Activated CD8-positive, alpha-beta T cell treated with anti-CD3 and anti-CD28 coated beads, Interleukin-2, amount 10 ng/mL, durations not matched to agents 7 days and 5 days (primary cell): Measurements from ENCODE around the gene VWA7. TPM values are rescaled to one million over a fixed set of nuclear protein-coding genes. Genes with fewer than 3 reads are reported as not detected.

Experiments used
- ATAC-seq: fragments of 150-1000 bp; cut with Tn5 transposase; one replicate; pipeline ENCODE4 v1.10.0; 2021; ENCODE audit warnings: moderate library complexity
- CTCF ChIA-PET: fragments of 350-600 bp; sonication (Branson Sonifier 250); formaldehyde crosslinking; loops from one replicate; lab custom pipeline; 2021; ENCODE audit warnings: antibody characterized with exemption; lab: Charles Lee
- POLR2A ChIA-PET: fragments of 350-600 bp; sonication (Branson Sonifier 250); formaldehyde crosslinking; loops from one replicate; lab custom pipeline; 2021; ENCODE audit warnings: antibody characterized with exemption; lab: Charles Lee
- DNase-seq: peaks from one replicate; pipeline ENCODE4 v3.0.0-alpha.2; 2020
- H3K27ac Mint-ChIP-seq: one replicate; pipeline ENCODE4 v1.8.0; 2021; ENCODE audit warnings: mild to moderate bottlenecking, mixed read lengths
- H3K27me3 Mint-ChIP-seq: one replicate; pipeline ENCODE4 v1.8.0; 2021; ENCODE audit warnings: low read depth, mixed read lengths
- H3K36me3 Mint-ChIP-seq: one replicate; pipeline ENCODE4 v1.8.0; 2021; ENCODE audit warnings: low read depth, mixed read lengths
- H3K4me1 Mint-ChIP-seq: one replicate; pipeline ENCODE4 v1.8.0; 2021; ENCODE audit warnings: low read depth, mixed read lengths
- H3K4me3 Mint-ChIP-seq: one replicate; pipeline ENCODE4 v1.8.0; 2021; ENCODE audit warnings: mild to moderate bottlenecking, mixed read lengths
- H3K9me3 Mint-ChIP-seq: one replicate; pipeline ENCODE4 v1.8.0; 2022; ENCODE audit warnings: mixed read lengths; ENCODE audit not compliant: insufficient read depth
- total RNA-seq, 2 experiments: library from RNA; stranded (reverse); gene quantifications; one replicate each; pipeline ENCODE4 v1.2.3, GENCODE V29; 2021

VWA7 gene
- total RNA-seq, 2 experiments from 2014 or later = 6.4 to 6.6 TPM

DNA sequence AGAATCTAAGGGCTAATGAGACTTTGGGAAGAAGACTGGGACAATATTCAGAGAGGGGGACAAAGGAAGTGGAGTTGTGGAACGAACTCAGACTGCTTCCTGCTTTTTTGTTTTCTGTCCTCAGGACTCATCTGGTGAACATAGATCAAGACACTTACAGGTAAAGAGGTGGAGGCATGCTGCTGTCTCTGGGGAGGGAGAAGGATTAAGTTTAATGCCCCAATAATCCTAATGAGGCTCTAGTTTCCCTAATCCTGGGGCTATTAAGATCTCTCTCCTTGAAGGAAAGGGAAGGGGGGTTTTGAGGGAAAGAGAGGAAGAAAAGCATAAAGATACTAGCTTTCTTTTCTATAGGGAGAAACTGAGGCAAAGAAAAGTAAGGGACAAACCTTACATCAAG, 32.7 kb downstream of the VWA7 start:
- Mint-ChIP-seq H3K27ac (no peak overlapping the region), H3K9me3 (no peaks in the 10 kb centered on the region), H3K4me3 (no peak overlapping the region), H3K27me3 (no peaks in the 10 kb centered on the region), H3K36me3 (peaks cover 44% of the 10 kb centered on the region), H3K4me1 (peaks cover 27% of the 10 kb centered on the region)
- ChIA-PET CTCF (no interaction called here), POLR2A (interaction anchor here (1.1 kb wide), 1 partner anchor 52 kb away, joined by 3 read pairs; no protein-coding TSS in a partner anchor)
- ATAC-seq (no peak), DNase-seq (no peak)

DNA sequence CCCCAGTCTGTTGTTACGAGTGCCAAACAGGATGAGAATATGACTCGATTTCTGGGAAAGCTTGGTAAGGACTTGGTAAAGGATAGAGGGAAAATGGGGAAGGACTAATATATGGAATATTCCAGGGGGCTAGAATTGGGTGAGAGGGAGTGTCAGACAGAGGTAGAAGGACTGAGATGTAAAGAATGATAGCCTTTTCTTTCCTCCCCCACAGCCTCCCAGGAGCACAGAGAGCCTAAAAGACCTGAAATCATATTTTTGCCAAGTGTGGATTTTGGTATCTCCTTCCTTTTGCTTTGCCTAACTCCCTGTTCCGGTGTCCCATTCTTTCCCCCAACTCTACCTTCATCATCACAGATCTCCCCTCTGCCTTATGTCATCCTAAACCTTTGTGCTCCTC, 34.2 kb downstream of the VWA7 start:
- POLR2A ChIA-PET = no interaction called here
- Mint-ChIP-seq H3K4me1 (peaks cover 42% of the 10 kb centered on the region), H3K4me3 (no peak overlapping the region), H3K27me3 (no peaks in the 10 kb centered on the region), H3K36me3 (peaks cover 41% of the 10 kb centered on the region), H3K27ac (peak overlapping the region; percentile 16), H3K9me3 (no peaks in the 10 kb centered on the region)
- DNase-seq (no peak), ATAC-seq (no peak)
- CTCF ChIA-PET = interaction anchor here (9.7 kb wide), 1 partner anchor 26 kb away, joined by 118 read pairs; no protein-coding TSS in a partner anchor

DNA sequence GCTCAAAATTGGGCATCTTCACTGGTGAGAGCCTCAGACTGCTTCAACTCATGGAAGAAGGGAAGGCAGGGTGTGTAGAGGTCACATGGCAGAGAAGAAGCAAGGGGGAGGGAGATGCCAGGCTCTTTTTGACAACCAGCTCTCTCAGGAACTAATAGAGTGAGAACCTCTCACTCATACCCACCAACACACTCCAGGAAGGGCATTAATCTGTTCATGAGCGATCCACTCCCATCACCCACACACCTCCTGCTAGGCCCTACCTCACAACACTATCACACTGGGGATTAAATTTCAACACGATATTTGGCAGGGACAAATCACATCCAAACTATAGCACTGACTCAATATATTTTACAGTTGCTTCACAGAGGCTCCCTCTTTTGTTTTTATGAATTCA, 35.3 kb downstream of the VWA7 start:
- no peaks in the 10 kb centered on the region for H3K9me3 Mint-ChIP-seq
- no peak for DNase-seq
- H3K27ac Mint-ChIP-seq = peak overlapping the region; percentile 96
- peaks cover 35% of the 10 kb centered on the region for H3K36me3 Mint-ChIP-seq
- ChIA-PET POLR2A (interaction anchor here (0.6 to 5.0 kb wide), 4 partner anchors 9 to 147 kb away, joined by 3 to 42 read pairs (median 11); partner anchors contain the start of genes CSNK2B and GPANK1), CTCF (interaction anchor here (2.0 to 9.7 kb wide), 3 partner anchors 27 to 76 kb away, joined by 9 to 118 read pairs (median 11); no protein-coding TSS in a partner anchor)
- H3K27me3 Mint-ChIP-seq = no peaks in the 10 kb centered on the region
- peaks cover 53% of the 10 kb centered on the region for H3K4me1 Mint-ChIP-seq
- no peak for ATAC-seq
- peak overlapping the region; percentile 12 for H3K4me3 Mint-ChIP-seq

DNA sequence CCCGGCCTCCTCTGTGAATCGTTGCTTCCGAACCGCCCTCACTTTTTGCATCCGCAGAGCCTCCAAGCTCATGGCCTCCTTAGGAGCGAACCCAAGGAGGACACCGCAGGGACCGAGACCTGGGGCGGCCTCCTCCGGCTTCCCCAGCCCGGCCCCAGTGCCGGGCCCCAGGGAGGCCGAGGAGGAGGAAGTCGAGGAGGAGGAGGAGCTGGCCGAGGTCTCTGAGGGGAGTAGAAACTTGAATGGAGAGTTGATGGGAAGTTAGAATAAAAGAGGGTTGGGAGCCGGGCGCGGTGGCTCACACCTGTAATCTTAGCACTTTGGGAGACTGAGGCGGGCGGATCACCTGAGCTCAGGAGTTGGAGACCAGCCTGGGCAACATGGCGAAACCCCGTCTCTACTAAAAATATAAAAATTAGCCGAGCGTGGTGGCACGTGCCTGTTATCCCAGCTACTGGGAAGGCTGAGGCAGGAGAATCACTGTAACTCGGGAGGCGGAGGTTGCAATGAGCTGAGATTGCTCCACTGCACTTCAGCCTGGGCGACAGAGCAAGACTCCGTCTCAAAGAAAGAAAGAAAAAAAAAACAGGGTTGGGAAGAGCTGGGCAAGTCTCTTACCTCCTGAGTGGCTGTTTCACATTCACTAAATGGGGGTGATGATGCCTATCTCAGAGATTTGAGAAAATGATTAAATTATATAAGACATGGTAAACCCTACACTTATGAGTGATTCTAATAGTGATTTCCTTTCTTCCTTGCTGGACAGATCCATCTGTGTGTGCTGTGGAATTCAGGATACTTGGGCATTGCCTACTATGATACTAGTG, 36.5 kb downstream of the VWA7 start:
- peak overlapping the region; percentile 96 for H3K27ac Mint-ChIP-seq
- CTCF ChIA-PET = interaction anchor here (0.9 to 9.7 kb wide), 10 partner anchors 10 to 142 kb away, joined by 3 to 118 read pairs (median 10); partner anchors contain the start of genes CSNK2B, DDAH2, HSPA1A and HSPA1L

DNA sequence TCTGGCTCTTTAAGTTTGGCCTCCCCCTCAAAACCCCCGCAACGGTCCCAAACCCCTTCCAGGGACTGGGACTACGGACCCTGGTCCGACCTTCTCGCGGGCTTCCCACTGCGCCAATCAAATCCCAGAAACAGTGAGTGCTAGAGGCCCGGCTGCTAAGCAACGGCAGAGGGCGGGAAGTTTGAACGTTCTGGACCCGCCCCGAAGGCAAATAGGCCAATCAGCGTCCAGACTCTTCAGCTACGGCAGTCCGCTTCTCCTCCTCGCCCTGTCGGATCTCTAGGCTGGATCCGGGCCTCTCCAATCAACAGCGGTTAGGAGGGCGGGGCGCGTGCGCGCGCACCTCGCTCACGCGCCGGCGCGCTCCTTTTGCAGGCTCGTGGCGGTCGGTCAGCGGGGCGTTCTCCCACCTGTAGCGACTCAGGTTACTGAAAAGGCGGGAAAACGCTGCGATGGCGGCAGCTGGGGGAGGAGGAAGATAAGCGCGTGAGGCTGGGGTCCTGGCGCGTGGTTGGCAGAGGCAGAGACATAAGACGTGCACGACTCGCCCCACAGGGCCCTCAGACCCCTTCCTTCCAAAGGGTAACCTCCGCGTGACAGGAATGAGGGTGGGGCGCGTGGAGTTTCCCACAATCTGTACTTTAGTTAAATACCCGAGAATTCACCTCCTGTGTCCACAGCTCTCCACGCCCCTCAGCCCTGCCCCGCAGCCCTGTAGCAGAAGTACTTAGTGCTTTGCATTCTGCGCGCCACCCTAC, 37.3 kb downstream of the VWA7 start, which contains the start of gene MSH5:
Gene MSH5, plus strand, starts transcription at position 367 of the 758 bp plus-strand sequence. CDS start 462 bp downstream, outside the sequence.
- ChIA-PET POLR2A (interaction anchor here (0.6 to 5.6 kb wide), 31 partner anchors 11 to 157 kb away, joined by 3 to 83 read pairs (median 5); partner anchors contain the start of genes ABHD16A, BAG6, C6orf47 and CSNK2B), CTCF (interaction anchor here (0.6 to 9.7 kb wide), 26 partner anchors 10 to 194 kb away, joined by 3 to 118 read pairs (median 4); partner anchors contain the start of genes ABHD16A, ATP6V1G2, C6orf47 and CSNK2B)
- Mint-ChIP-seq H3K4me1 (peaks cover 56% of the 10 kb centered on the region), H3K27ac (peak within 1 kb of the TSS; percentile 96), H3K4me3 (peak within 1 kb of the TSS; percentile 92), H3K9me3 (no peaks in the 10 kb centered on the region), H3K27me3 (no peaks in the 10 kb centered on the region), H3K36me3 (peaks cover 43% of the 10 kb centered on the region)
- ATAC-seq (peak; percentile 83), DNase-seq (peak; percentile 99)

More for the DNA sequence above, 36.5 kb downstream of the VWA7 start:
- H3K4me3 Mint-ChIP-seq = peak overlapping the region; percentile 92
- POLR2A ChIA-PET = interaction anchor here (0.6 to 5.6 kb wide), 28 partner anchors 11 to 200 kb away, joined by 3 to 83 read pairs (median 5); partner anchors contain the start of genes ABHD16A, CSNK2B, DDAH2 and GPANK1
- peaks cover 58% of the 10 kb centered on the region for H3K4me1 Mint-ChIP-seq
- no peaks in the 10 kb centered on the region for H3K9me3 Mint-ChIP-seq
- no peaks in the 10 kb centered on the region for H3K27me3 Mint-ChIP-seq
- DNase-seq (no peak), ATAC-seq (no peak)
- peaks cover 40% of the 10 kb centered on the region for H3K36me3 Mint-ChIP-seq

DNA sequence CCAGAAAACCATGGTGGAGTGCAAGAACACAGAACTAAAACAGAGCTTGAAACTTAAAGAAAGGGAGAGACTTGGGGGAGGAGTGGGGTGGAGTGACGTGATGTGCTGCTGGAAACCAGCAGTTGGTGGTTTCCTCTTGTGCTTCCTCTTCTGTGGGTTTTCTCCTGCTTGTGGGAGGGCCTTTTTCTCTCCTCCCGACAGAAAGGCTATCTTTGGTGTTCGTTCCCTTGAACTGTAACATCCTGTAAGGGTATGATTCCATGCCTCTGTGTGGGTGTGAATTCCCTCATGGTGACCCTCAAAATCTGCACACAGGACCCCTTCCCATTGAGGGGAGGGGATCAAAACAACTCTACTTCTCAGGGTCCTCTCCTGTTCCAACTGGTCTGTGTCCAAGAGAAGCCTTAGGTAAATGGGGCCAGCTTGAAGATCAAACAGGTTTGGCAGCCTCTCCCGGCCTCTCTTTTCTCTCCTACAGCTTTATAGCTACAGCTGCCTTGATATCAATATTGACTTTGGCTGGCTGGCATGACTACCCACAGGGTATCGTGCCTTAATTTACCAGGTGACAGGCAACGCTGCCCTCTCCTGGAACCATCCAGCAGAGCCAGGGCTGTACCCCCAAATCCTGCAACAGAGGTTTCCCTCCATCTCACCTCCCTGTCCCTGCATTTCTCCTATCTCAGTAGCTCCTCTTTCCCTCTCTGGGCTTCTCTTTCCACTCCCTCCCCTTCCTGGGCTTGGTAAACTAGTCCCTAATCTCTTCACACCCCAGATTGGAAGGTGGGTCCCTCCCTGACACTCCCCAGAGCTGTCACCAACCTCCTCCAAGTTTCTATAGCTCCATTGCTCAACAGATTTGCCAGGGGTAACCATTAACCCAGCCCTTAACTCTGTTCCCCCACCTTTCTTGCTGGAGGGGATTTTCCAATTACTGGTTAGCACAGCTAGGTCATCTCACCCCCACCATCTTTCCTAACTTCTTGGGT, 38.8 kb downstream of the VWA7 start:
- ChIA-PET POLR2A (interaction anchor here (0.6 to 5.6 kb wide), 31 partner anchors 10 to 241 kb away, joined by 3 to 83 read pairs (median 7); partner anchors contain the start of genes ABHD16A, BAG6, C6orf47 and CSNK2B), CTCF (interaction anchor here (0.6 to 9.7 kb wide), 30 partner anchors 8 to 192 kb away, joined by 3 to 118 read pairs (median 5); partner anchors contain the start of genes ABHD16A, ATP6V1G2, C6orf47 and DDAH2)
- peak; percentile 15 for ATAC-seq
- no peaks in the 10 kb centered on the region for H3K9me3 Mint-ChIP-seq
- peaks cover 50% of the 10 kb centered on the region for H3K36me3 Mint-ChIP-seq
- peak; percentile 88 for DNase-seq
- H3K27ac Mint-ChIP-seq = peak overlapping the region; percentile 96
- H3K4me1 Mint-ChIP-seq = peaks cover 64% of the 10 kb centered on the region
- H3K27me3 Mint-ChIP-seq = no peaks in the 10 kb centered on the region
- H3K4me3 Mint-ChIP-seq = peak overlapping the region; percentile 92

DNA sequence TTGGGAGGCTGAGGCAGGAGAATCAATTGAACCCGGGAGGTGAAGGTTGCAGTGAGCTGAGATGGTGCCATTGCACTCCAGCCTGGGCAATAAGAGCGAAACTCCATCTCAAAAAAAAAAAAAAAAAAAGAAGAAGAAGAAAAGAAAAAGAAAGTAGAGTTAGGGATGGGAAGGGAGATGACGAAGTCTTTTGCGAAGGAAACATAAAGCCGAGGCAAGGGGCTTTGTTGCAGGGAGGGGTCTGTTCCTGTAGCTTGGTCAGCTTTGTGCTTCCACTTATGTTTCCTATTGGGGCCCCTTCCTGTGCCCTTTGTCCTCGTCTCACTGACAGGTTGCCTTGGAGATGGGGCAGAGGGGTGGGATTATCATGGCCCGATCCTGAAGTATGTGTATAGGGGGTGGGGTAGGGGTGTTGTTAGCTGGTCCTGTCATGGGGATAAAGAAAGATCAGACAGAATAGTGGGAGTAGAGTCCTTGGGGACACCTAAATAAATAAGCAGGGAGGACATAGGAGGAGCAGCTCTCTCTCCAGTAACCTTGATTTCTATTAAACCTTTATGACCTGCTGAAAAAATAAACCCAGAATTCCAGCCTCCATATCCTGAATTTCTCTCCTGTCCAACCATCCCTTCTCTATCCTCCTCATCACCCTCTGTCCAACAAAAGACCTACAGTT, 39.7 kb downstream of the VWA7 start:
- DNase-seq = peak; percentile 45
- Mint-ChIP-seq H3K27ac (peak overlapping the region; percentile 96), H3K36me3 (peaks cover 44% of the 10 kb centered on the region), H3K4me3 (peak overlapping the region; percentile 92), H3K9me3 (no peaks in the 10 kb centered on the region), H3K27me3 (no peaks in the 10 kb centered on the region), H3K4me1 (peaks cover 69% of the 10 kb centered on the region)
- ChIA-PET CTCF (interaction anchor here (0.6 to 9.7 kb wide), 23 partner anchors 7 to 157 kb away, joined by 3 to 118 read pairs (median 6); partner anchors contain the start of genes ABHD16A, C6orf47, DDAH2 and HSPA1A), POLR2A (interaction anchor here (0.6 to 5.6 kb wide), 31 partner anchors 9 to 196 kb away, joined by 3 to 83 read pairs (median 7); partner anchors contain the start of genes ABHD16A, BAG6, C6orf47 and CSNK2B)
- ATAC-seq = no peak

DNA sequence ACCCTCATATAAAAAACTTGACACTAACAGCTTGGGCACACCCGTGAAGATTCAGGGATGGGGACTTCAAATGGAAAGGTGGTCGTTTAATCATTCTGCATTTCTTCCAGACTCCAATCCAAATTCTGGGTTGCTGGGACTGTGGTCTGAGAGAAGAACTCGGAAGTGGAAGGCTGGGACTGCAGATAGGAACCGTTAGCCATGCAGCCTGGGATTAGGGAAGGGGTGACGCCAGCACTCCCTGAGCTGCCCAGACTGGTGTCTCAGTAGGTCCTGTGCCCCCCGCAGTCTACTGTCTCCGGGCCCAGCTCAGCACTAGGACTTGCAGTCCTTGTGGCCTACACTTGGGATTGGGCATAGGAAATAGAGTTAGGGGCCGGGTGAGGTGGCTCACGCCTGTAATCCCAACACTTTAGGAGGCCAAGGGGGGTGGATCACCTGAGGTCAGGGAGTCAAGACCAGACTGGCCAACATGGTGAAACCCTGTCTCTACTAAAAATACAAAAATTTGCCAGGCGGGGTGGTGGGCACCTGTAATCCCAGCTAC, 40.3 kb downstream of the VWA7 start:
- Mint-ChIP-seq H3K27ac (peak overlapping the region; percentile 96), H3K9me3 (no peaks in the 10 kb centered on the region), H3K4me3 (peak overlapping the region; percentile 92), H3K27me3 (no peaks in the 10 kb centered on the region), H3K36me3 (peaks cover 48% of the 10 kb centered on the region), H3K4me1 (peaks cover 74% of the 10 kb centered on the region)
- ChIA-PET POLR2A (interaction anchor here (0.5 to 5.6 kb wide), 27 partner anchors 8 to 1402 kb away, joined by 3 to 83 read pairs (median 6); partner anchors contain the start of genes ABHD16A, BAG6, C6orf47 and CSNK2B), CTCF (interaction anchor here (1.0 to 9.7 kb wide), 12 partner anchors 9 to 97 kb away, joined by 3 to 118 read pairs (median 6); partner anchors contain the start of genes HSPA1A, HSPA1B, HSPA1L and LSM2)
- no peak for ATAC-seq
- DNase-seq = peak; percentile 29
